Medulla oblongata (tissue), 1 donor: ENCODE results near the gene WDR45.

Experiments
- DNase-seq: peaks from one replicate; pipeline ENCODE4 v3.0.0-alpha.2; 2015; ENCODE audit errors: extremely low spot score

Gene WDR45

GRCh38 chrX:49073601-49074575, 5.8 kb downstream of the WDR45 start, which contains the start of gene PRAF2:
Gene PRAF2, minus strand, starts transcription at chrX:49074002. Its CDS starts 15 bp downstream, at chrX:49073987.
- DNase-seq = peak; percentile 93

- DNase-seq = no peak
Measured at GRCh38 chrX:49072712-49073095, 7.0 kb downstream of the WDR45 start.

GRCh38 chrX:49071877-49072711, 7.6 kb downstream of the WDR45 start:
- DNase-seq = peak; percentile 7

GRCh38 chrX:49070988-49071387, 8.7 kb downstream of the WDR45 start:
- DNase-seq = no peak

GRCh38 chrX:49069038-49069437, 10.6 kb downstream of the WDR45 start:
- no peak for DNase-seq

- no peak for DNase-seq
Measured at GRCh38 chrX:49067285-49068120, 12.2 kb downstream of the WDR45 start.

- no peak for DNase-seq
Measured at GRCh38 chrX:49066690-49067089, 13.0 kb downstream of the WDR45 start.

GRCh38 chrX:49066278-49066677, 13.4 kb downstream of the WDR45 start:
- no peak for DNase-seq

GRCh38 chrX:49064735-49065134, 15.0 kb downstream of the WDR45 start:
- no peak for DNase-seq

- DNase-seq = no peak
Measured at GRCh38 chrX:49064303-49064702, 15.4 kb downstream of the WDR45 start.

- no peak for DNase-seq
Measured at GRCh38 chrX:49063715-49064114, 16.0 kb downstream of the WDR45 start.

GRCh38 chrX:49061916-49062315, 17.8 kb downstream of the WDR45 start:
- DNase-seq = no peak

GRCh38 chrX:49061490-49061889, 18.2 kb downstream of the WDR45 start:
- DNase-seq = no peak

- no peak for DNase-seq
Measured at GRCh38 chrX:49060914-49061313, 18.8 kb downstream of the WDR45 start.

- DNase-seq = no peak
Measured at GRCh38 chrX:49059681-49060085, 20.0 kb downstream of the WDR45 start.

- no peak for DNase-seq
Measured at GRCh38 chrX:49059201-49059600, 20.5 kb downstream of the WDR45 start.

GRCh38 chrX:49058794-49059193, 20.9 kb downstream of the WDR45 start, which contains the start of gene CCDC120:
Gene CCDC120, plus strand, starts transcription at chrX:49058999. Its CDS starts 3,043 bp downstream, at chrX:49062042.
- DNase-seq = no peak

- DNase-seq = no peak
Measured at GRCh38 chrX:49054073-49054762, 25.5 kb downstream of the WDR45 start.

- peak; percentile 7 for DNase-seq
Measured at GRCh38 chrX:49053223-49054072, 26.2 kb downstream of the WDR45 start.

GRCh38 chrX:49043987-49044281, 35.8 kb downstream of the WDR45 start:
- DNase-seq = no peak
